OCI-LY7 (cell line): Measurements from ENCODE around the gene LIPK. TPM values are rescaled to one million over a fixed set of nuclear protein-coding genes. Genes with fewer than 3 reads are reported as not detected.

Experiments
- BruUV-seq: library from RNA; stranded (reverse); fragments of 400-500 nt; replicated peaks from 2 replicates; lab custom pipeline; 2021; lab: Mats Ljungman, UMichigan
- CTCF ChIA-PET: fragments of 300-600 bp; sonication (Branson Sonifier 250); formaldehyde crosslinking; loops from one replicate; lab custom pipeline; 2022; ENCODE audit warnings: antibody characterized with exemption; ENCODE audit not compliant: unreplicated experiment; lab: Charles Lee
- POLR2A ChIA-PET: fragments of 300-600 bp; sonication (Branson Sonifier 250); formaldehyde crosslinking; loops from one replicate; lab custom pipeline; 2022; ENCODE audit warnings: antibody characterized with exemption; lab: Charles Lee
- DNase-seq: peaks from one replicate; pipeline ENCODE4 v3.0.0-alpha.2; 2015; ENCODE audit warnings: low spot score
- H2AFZ ChIP-seq: fragments of 200-600 bp; sonication (generic), shearing (Covaris generic); 2 replicates; pipeline ENCODE4 v1.6.1; 2014; ENCODE audit warnings: mild to moderate bottlenecking, antibody characterized with exemption, low read length, moderate library complexity
- H3K27ac ChIP-seq: fragments of 200-600 bp; sonication (generic); 2 replicates; pipeline ENCODE4 v1.5.1; 2014; ENCODE audit warnings: mixed run types, low read depth, mild to moderate bottlenecking, moderate library complexity, low read length, inconsistent platforms; ENCODE audit not compliant: poor library complexity, severe bottlenecking
- H3K36me3 ChIP-seq: fragments of 200-600 bp; sonication (generic); 2 replicates; pipeline ENCODE4 v1.6.1; 2014; ENCODE audit warnings: mild to moderate bottlenecking, antibody characterized with exemption, low read length, moderate library complexity, mixed read lengths; ENCODE audit not compliant: insufficient read depth
- H3K4me1 ChIP-seq: fragments of 200-600 bp; sonication (generic); 2 replicates; pipeline ENCODE4 v1.5.1; 2014; ENCODE audit warnings: mild to moderate bottlenecking, low read length; ENCODE audit not compliant: insufficient read depth, poor library complexity, severe bottlenecking
- H3K4me2 ChIP-seq: fragments of 200-600 bp; sonication (generic); 2 replicates; pipeline ENCODE4 v1.6.1; 2014; ENCODE audit warnings: mild to moderate bottlenecking, low read length
- H3K4me3 ChIP-seq: fragments of 200-600 bp; sonication (generic); 2 replicates; pipeline ENCODE4 v1.5.1; 2014; ENCODE audit warnings: mild to moderate bottlenecking, low read depth, low read length; ENCODE audit not compliant: poor library complexity, severe bottlenecking
- H3K79me2 ChIP-seq: fragments of 200-600 bp; sonication (generic); 2 replicates; pipeline ENCODE4 v1.6.1; 2016; ENCODE audit warnings: low read depth, mild to moderate bottlenecking, low read length, moderate library complexity, mixed read lengths; ENCODE audit not compliant: insufficient read depth
- H3K9me2 ChIP-seq: fragments of 200-600 bp; sonication (generic); 2 replicates; pipeline ENCODE4 v1.6.1; 2016; ENCODE audit warnings: mild to moderate bottlenecking, low read length, mixed read lengths; ENCODE audit not compliant: insufficient read depth
- H3K9me3 ChIP-seq: fragments of 200-600 bp; sonication (generic); 2 replicates; pipeline ENCODE4 v1.6.1; 2014; ENCODE audit warnings: mild to moderate bottlenecking, mixed run types, low read length, mixed read lengths
- H4K20me1 ChIP-seq: fragments of 200-600 bp; sonication (generic); 2 replicates; pipeline ENCODE4 v1.6.1; 2014; ENCODE audit warnings: mild to moderate bottlenecking, antibody characterized with exemption, low read length, moderate library complexity, mixed read lengths; ENCODE audit not compliant: insufficient read depth
- EZH2phosphoT487 ChIP-seq: fragments of 200-600 bp; sonication (generic); IDR thresholded peaks from 2 replicates; pipeline ENCODE4 v1.6.1; 2018; ENCODE audit warnings: low read depth, borderline replicate concordance, mild to moderate bottlenecking, mixed run types, antibody characterized with exemption, low read length, moderate library complexity, mixed read lengths
- intact Hi-C: fragments of 100-400 bp; cut with micrococcal nuclease; formaldehyde crosslinking; loops from one replicate; pipeline ENCODE4 v1.10.0; 2022; ENCODE audit not compliant: unreplicated experiment
- total RNA-seq, 2 experiments: library from RNA; depleted of rRNA in 1 of 2; stranded (reverse); fragments of >200 nt in 1 of 2; shearing (Covaris generic) in 1 of 2; gene quantifications; 2 replicates each; pipeline ENCODE4 v1.2.3, GENCODE V29; 2014 to 2022
- TF ChIP-seq, protein P1 (sequence below): fragments of 200-600 bp; sonication (generic); conservative IDR thresholded peaks from 2 replicates; pipeline ENCODE4 v1.5.1; 2014; ENCODE audit warnings: mild to moderate bottlenecking, antibody characterized with exemption, low read length, moderate library complexity, mixed read lengths

LIPK gene
- total RNA-seq, 2 experiments from 2014 or later, result not detected

GRCh38 chr10:88672041-88672440 lies 34.0 kb upstream of the LIPK start:
- ChIA-PET CTCF (no interaction called here), POLR2A (no interaction called here)
- DNase-seq, result no peak
- no TSS peak for BruUV-seq
- TF ChIP-seq, protein P1, sequence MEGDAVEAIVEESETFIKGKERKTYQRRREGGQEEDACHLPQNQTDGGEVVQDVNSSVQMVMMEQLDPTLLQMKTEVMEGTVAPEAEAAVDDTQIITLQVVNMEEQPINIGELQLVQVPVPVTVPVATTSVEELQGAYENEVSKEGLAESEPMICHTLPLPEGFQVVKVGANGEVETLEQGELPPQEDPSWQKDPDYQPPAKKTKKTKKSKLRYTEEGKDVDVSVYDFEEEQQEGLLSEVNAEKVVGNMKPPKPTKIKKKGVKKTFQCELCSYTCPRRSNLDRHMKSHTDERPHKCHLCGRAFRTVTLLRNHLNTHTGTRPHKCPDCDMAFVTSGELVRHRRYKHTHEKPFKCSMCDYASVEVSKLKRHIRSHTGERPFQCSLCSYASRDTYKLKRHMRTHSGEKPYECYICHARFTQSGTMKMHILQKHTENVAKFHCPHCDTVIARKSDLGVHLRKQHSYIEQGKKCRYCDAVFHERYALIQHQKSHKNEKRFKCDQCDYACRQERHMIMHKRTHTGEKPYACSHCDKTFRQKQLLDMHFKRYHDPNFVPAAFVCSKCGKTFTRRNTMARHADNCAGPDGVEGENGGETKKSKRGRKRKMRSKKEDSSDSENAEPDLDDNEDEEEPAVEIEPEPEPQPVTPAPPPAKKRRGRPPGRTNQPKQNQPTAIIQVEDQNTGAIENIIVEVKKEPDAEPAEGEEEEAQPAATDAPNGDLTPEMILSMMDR, result no peak
- no peak for TF ChIP-seq EZH2phosphoT487
- Histone ChIP-seq H4K20me1 (no peaks in the 10 kb centered on the region), H3K9me2 (no peaks in the 10 kb centered on the region), H3K4me1 (no peaks in the 10 kb centered on the region), H3K9me3 (no peaks in the 10 kb centered on the region), H3K4me2 (no peak overlapping the region), H3K27ac (no peak overlapping the region), H3K79me2 (no peaks in the 10 kb centered on the region), H2AFZ (no peak overlapping the region), H3K4me3 (no peak overlapping the region), H3K36me3 (no peaks in the 10 kb centered on the region)
- intact Hi-C loops, result no loop called here

GRCh38 chr10:88676283-88677060 lies 29.6 kb upstream of the LIPK start:
- Histone ChIP-seq H3K4me2 (no peak overlapping the region), H3K36me3 (no peaks in the 10 kb centered on the region), H3K4me1 (no peaks in the 10 kb centered on the region), H2AFZ (no peak overlapping the region), H4K20me1 (no peaks in the 10 kb centered on the region), H3K9me2 (no peaks in the 10 kb centered on the region), H3K79me2 (no peaks in the 10 kb centered on the region), H3K4me3 (no peak overlapping the region), H3K9me3 (no peaks in the 10 kb centered on the region), H3K27ac (no peak overlapping the region)
- intact Hi-C loops, result no loop called here
- DNase-seq, result no peak
- TF ChIP-seq, protein P1, result no peak
- no peak for TF ChIP-seq EZH2phosphoT487
- no TSS peak for BruUV-seq
- POLR2A ChIA-PET, result interaction anchor here (1.1 to 1.5 kb wide), 3 partner anchors 9 to 17 kb away, joined by 3 read pairs; no protein-coding TSS in a partner anchor
- CTCF ChIA-PET, result no interaction called here

- H4K20me1 ChIP-seq, result no peaks in the 10 kb centered on the region
- ChIA-PET POLR2A (interaction anchor here (0.7 kb wide), 1 partner anchor 63 kb away, joined by 4 read pairs; no protein-coding TSS in a partner anchor), CTCF (no interaction called here)
- H3K79me2 ChIP-seq, result no peaks in the 10 kb centered on the region
- H3K9me3 ChIP-seq, result no peaks in the 10 kb centered on the region
- H3K4me3 ChIP-seq, result no peak overlapping the region
- H3K4me1 ChIP-seq, result no peaks in the 10 kb centered on the region
- no TSS peak for BruUV-seq
- no peak overlapping the region for H2AFZ ChIP-seq
- H3K4me2 ChIP-seq, result no peak overlapping the region
- H3K9me2 ChIP-seq, result no peaks in the 10 kb centered on the region
- no peaks in the 10 kb centered on the region for H3K36me3 ChIP-seq
- no peak for DNase-seq
- TF ChIP-seq, protein P1, result no peak
- H3K27ac ChIP-seq, result no peak overlapping the region
- intact Hi-C loops, result no loop called here
These were observed 25.1 kb upstream of the LIPK start for GRCh38 chr10:88680958-88681357.
